Measurements from ENCODE around the gene CCDC91. TPM values are rescaled to one million over a fixed set of nuclear protein-coding genes. Genes with fewer than 3 reads are reported as not detected.

The CCDC91 gene
- total and polyA plus RNA-seq, 4 experiments from 2014 or later: 56.9 to 88.4 (median 70.8) TPM

- Mint-ChIP-seq H3K4me3 (no peak overlapping the region), H3K27me3 (no peaks in the 10 kb centered on the region), H3K9me3 (peaks cover 0 to 8% (median 2%) of the 10 kb centered on the region in 8 donors), H3K4me1 (no peaks in the 10 kb centered on the region), H3K27ac (no peak overlapping the region), H3K36me3 (peaks cover 31 to 36% of the 10 kb centered on the region in 2 donors)
- Histone ChIP-seq H3K9me3 (ENCODE audit: control insufficient read depth in 1 of 2, low read length in 2 of 2) (no peaks in the 10 kb centered on the region), H3K4me3 (ENCODE audit: low read length in 2 of 2) (no peak overlapping the region), H3K27ac (ENCODE audit: low read depth, low read length) (no peak overlapping the region), H3K4me1 (ENCODE audit: insufficient read depth, low read length) (no peaks in the 10 kb centered on the region), H3K27me3 (ENCODE audit: insufficient read depth, low read length) (no peaks in the 10 kb centered on the region), H3K36me3 (ENCODE audit: insufficient read depth, low read length) (no peaks in the 10 kb centered on the region)
- DNase-seq: no peak
- ChIA-PET POLR2A (ENCODE audit: partially characterized antibody) (no interaction called here), CTCF (ENCODE audit: partially characterized antibody) (no interaction called here)
- intact Hi-C loops (cut with micrococcal nuclease): no loop called here
Measured at GRCh38 chr12:28479683-28480082, 289.4 kb downstream of the CCDC91 start.

GRCh38 chr12:28484156-28484555, 293.9 kb downstream of the CCDC91 start:
- CTCF ChIA-PET (ENCODE audit: partially characterized antibody): no interaction called here
- intact Hi-C loops (cut with micrococcal nuclease): no loop called here
- Mint-ChIP-seq H3K4me1 (peaks cover 0 to under 1% (median 0%) of the 10 kb centered on the region in 4 donors), H3K36me3 (peaks cover 26 to 28% of the 10 kb centered on the region in 2 donors), H3K9me3 (no peaks in the 10 kb centered on the region), H3K27me3 (no peaks in the 10 kb centered on the region), H3K4me3 (no peak overlapping the region), H3K27ac (no peak overlapping the region)
- H3K4me3 ChIP-seq (ENCODE audit: low read length in 2 of 2): no peak overlapping the region
- no peaks in the 10 kb centered on the region for H3K36me3 ChIP-seq (ENCODE audit: insufficient read depth, low read length)
- POLR2A ChIA-PET (ENCODE audit: partially characterized antibody): no interaction called here
- no peaks in the 10 kb centered on the region for H3K4me1 ChIP-seq (ENCODE audit: insufficient read depth, low read length)
- no peak for DNase-seq
- H3K27ac ChIP-seq (ENCODE audit: low read depth, low read length): no peak overlapping the region
- no peaks in the 10 kb centered on the region for H3K9me3 ChIP-seq (ENCODE audit: control insufficient read depth in 1 of 2, low read length in 2 of 2)
- no peaks in the 10 kb centered on the region for H3K27me3 ChIP-seq (ENCODE audit: insufficient read depth, low read length)

- Mint-ChIP-seq H3K9me3 (no peaks in the 10 kb centered on the region), H3K4me3 (no peak overlapping the region), H3K36me3 (peaks cover 30 to 40% of the 10 kb centered on the region in 2 donors), H3K4me1 (peaks cover 0 to 3% (median under 1%) of the 10 kb centered on the region in 4 donors), H3K27me3 (no peaks in the 10 kb centered on the region), H3K27ac (no peak overlapping the region)
- POLR2A ChIA-PET (ENCODE audit: partially characterized antibody): no interaction called here
- H3K27ac ChIP-seq (ENCODE audit: low read depth, low read length): no peak overlapping the region
- DNase-seq: no peak
- H3K4me3 ChIP-seq (ENCODE audit: low read length in 2 of 2): no peak overlapping the region
- no peaks in the 10 kb centered on the region for H3K27me3 ChIP-seq (ENCODE audit: insufficient read depth, low read length)
- intact Hi-C loops (cut with micrococcal nuclease): no loop called here
- H3K9me3 ChIP-seq (ENCODE audit: control insufficient read depth in 1 of 2, low read length in 2 of 2): no peaks in the 10 kb centered on the region
- CTCF ChIA-PET (ENCODE audit: partially characterized antibody): interaction anchor here (0.6 kb wide), 1 partner anchor 268 kb away, joined by 3 read pairs; no protein-coding TSS in a partner anchor
- H3K36me3 ChIP-seq (ENCODE audit: insufficient read depth, low read length): no peaks in the 10 kb centered on the region
- no peaks in the 10 kb centered on the region for H3K4me1 ChIP-seq (ENCODE audit: insufficient read depth, low read length)
Measured at GRCh38 chr12:28486521-28486920, 296.3 kb downstream of the CCDC91 start.

- Mint-ChIP-seq H3K36me3 (peaks cover 30 to 41% of the 10 kb centered on the region in 2 donors), H3K27me3 (no peaks in the 10 kb centered on the region), H3K27ac (no peak overlapping the region), H3K4me3 (no peak overlapping the region), H3K9me3 (no peaks in the 10 kb centered on the region), H3K4me1 (peaks cover 0 to 3% (median under 1%) of the 10 kb centered on the region in 4 donors)
- no peaks in the 10 kb centered on the region for H3K36me3 ChIP-seq (ENCODE audit: insufficient read depth, low read length)
- H3K27ac ChIP-seq (ENCODE audit: low read depth, low read length): no peak overlapping the region
- DNase-seq: no peak
- no peaks in the 10 kb centered on the region for H3K4me1 ChIP-seq (ENCODE audit: insufficient read depth, low read length)
- ChIA-PET CTCF (ENCODE audit: partially characterized antibody) (no interaction called here), POLR2A (ENCODE audit: partially characterized antibody) (no interaction called here)
- no peaks in the 10 kb centered on the region for H3K27me3 ChIP-seq (ENCODE audit: insufficient read depth, low read length)
- intact Hi-C loops (cut with micrococcal nuclease): no loop called here
- no peak overlapping the region for H3K4me3 ChIP-seq (ENCODE audit: low read length in 2 of 2)
- no peaks in the 10 kb centered on the region for H3K9me3 ChIP-seq (ENCODE audit: control insufficient read depth in 1 of 2, low read length in 2 of 2)
Measured at GRCh38 chr12:28489246-28489645, 299.0 kb downstream of the CCDC91 start.

- Mint-ChIP-seq H3K4me1 (no peaks in the 10 kb centered on the region), H3K4me3 (no peak overlapping the region), H3K27ac (peak overlapping the region in 1 of 7 donors; percentile 39), H3K27me3 (no peaks in the 10 kb centered on the region), H3K36me3 (peaks cover 59 to 71% of the 10 kb centered on the region in 2 donors), H3K9me3 (peaks cover 0 to 3% (median 0%) of the 10 kb centered on the region in 8 donors)
- ChIA-PET CTCF (ENCODE audit: partially characterized antibody) (no interaction called here), POLR2A (ENCODE audit: partially characterized antibody) (interaction anchor here (0.7 kb wide), 1 partner anchor 1222 kb away, joined by 3 read pairs; no protein-coding TSS in a partner anchor)
- Histone ChIP-seq H3K27me3 (ENCODE audit: insufficient read depth, low read length) (no peaks in the 10 kb centered on the region), H3K4me3 (ENCODE audit: low read length in 2 of 2) (no peak overlapping the region), H3K27ac (ENCODE audit: low read depth, low read length) (no peak overlapping the region), H3K36me3 (ENCODE audit: insufficient read depth, low read length) (no peaks in the 10 kb centered on the region), H3K4me1 (ENCODE audit: insufficient read depth, low read length) (no peaks in the 10 kb centered on the region), H3K9me3 (ENCODE audit: control insufficient read depth in 1 of 2, low read length in 2 of 2) (no peaks in the 10 kb centered on the region)
- no peak for DNase-seq
- intact Hi-C loops (cut with micrococcal nuclease): no loop called here
Measured at GRCh38 chr12:28497889-28498411, 307.7 kb downstream of the CCDC91 start.

- no peaks in the 10 kb centered on the region for H3K27me3 Mint-ChIP-seq
- no peak overlapping the region for H3K27ac ChIP-seq (ENCODE audit: low read depth, low read length)
- H3K27ac Mint-ChIP-seq: no peak overlapping the region
- ChIA-PET POLR2A (ENCODE audit: partially characterized antibody) (no interaction called here), CTCF (ENCODE audit: partially characterized antibody) (no interaction called here)
- no peaks in the 10 kb centered on the region for H3K4me1 Mint-ChIP-seq
- H3K4me1 ChIP-seq (ENCODE audit: insufficient read depth, low read length): no peaks in the 10 kb centered on the region
- H3K27me3 ChIP-seq (ENCODE audit: insufficient read depth, low read length): no peaks in the 10 kb centered on the region
- no peak for DNase-seq
- H3K9me3 ChIP-seq (ENCODE audit: control insufficient read depth in 1 of 2, low read length in 2 of 2): no peaks in the 10 kb centered on the region
- no peak overlapping the region for H3K4me3 Mint-ChIP-seq
- intact Hi-C loops (cut with micrococcal nuclease): no loop called here
- peaks cover 57 to 65% of the 10 kb centered on the region in 2 donors for H3K36me3 Mint-ChIP-seq
- H3K4me3 ChIP-seq (ENCODE audit: low read length in 2 of 2): no peak overlapping the region
- H3K36me3 ChIP-seq (ENCODE audit: insufficient read depth, low read length): no peaks in the 10 kb centered on the region
- H3K9me3 Mint-ChIP-seq: peaks cover 0 to 3% (median 0%) of the 10 kb centered on the region in 8 donors
Measured at GRCh38 chr12:28498850-28499249, 308.6 kb downstream of the CCDC91 start.

- Mint-ChIP-seq H3K27ac (no peak overlapping the region), H3K9me3 (peaks cover 0 to 3% (median 0%) of the 10 kb centered on the region in 8 donors), H3K36me3 (peaks cover 45 to 54% of the 10 kb centered on the region in 2 donors), H3K27me3 (no peaks in the 10 kb centered on the region), H3K4me3 (no peak overlapping the region), H3K4me1 (no peaks in the 10 kb centered on the region)
- H3K4me3 ChIP-seq (ENCODE audit: low read length in 2 of 2): no peak overlapping the region
- intact Hi-C loops (cut with micrococcal nuclease): no loop called here
- H3K27ac ChIP-seq (ENCODE audit: low read depth, low read length): no peak overlapping the region
- CTCF ChIA-PET (ENCODE audit: partially characterized antibody): no interaction called here
- DNase-seq: no peak
- no peaks in the 10 kb centered on the region for H3K36me3 ChIP-seq (ENCODE audit: insufficient read depth, low read length)
- no peaks in the 10 kb centered on the region for H3K9me3 ChIP-seq (ENCODE audit: control insufficient read depth in 1 of 2, low read length in 2 of 2)
- H3K27me3 ChIP-seq (ENCODE audit: insufficient read depth, low read length): no peaks in the 10 kb centered on the region
- no peaks in the 10 kb centered on the region for H3K4me1 ChIP-seq (ENCODE audit: insufficient read depth, low read length)
- POLR2A ChIA-PET (ENCODE audit: partially characterized antibody): no interaction called here
Measured at GRCh38 chr12:28500373-28501024, 310.2 kb downstream of the CCDC91 start.
